Nephron progenitor cell (in vitro differentiated cells): Measurements from ENCODE around the gene ST7.

Experiments used
- DNase-seq: peaks from one replicate; pipeline ENCODE4 v3.0.0; 2021
- H3K27ac Mint-ChIP-seq: 2 replicates; pipeline ENCODE4 v1.8.0; 2021; ENCODE audit warnings: mild to moderate bottlenecking, moderate library complexity, mixed read lengths
- H3K27me3 Mint-ChIP-seq: 2 replicates; pipeline ENCODE4 v1.8.0; 2021; ENCODE audit warnings: mild to moderate bottlenecking, low read depth, mixed read lengths; ENCODE audit not compliant: poor library complexity
- H3K36me3 Mint-ChIP-seq: 2 replicates; pipeline ENCODE4 v1.8.0; 2021; ENCODE audit warnings: low read depth, mixed read lengths
- H3K4me1 Mint-ChIP-seq: 2 replicates; pipeline ENCODE4 v1.8.0; 2021; ENCODE audit warnings: mixed read lengths
- H3K4me3 Mint-ChIP-seq: 2 replicates; pipeline ENCODE4 v1.8.0; 2021; ENCODE audit warnings: mild to moderate bottlenecking, moderate library complexity, mixed read lengths
- H3K9me3 Mint-ChIP-seq: 2 replicates; pipeline ENCODE4 v1.8.0; 2021; ENCODE audit warnings: mild to moderate bottlenecking, moderate library complexity, mixed read lengths
- TF ChIP-seq, protein P1 (sequence below): fragments of 200-600 bp; sonication (generic); IDR thresholded peaks from 2 replicates; pipeline ENCODE4 v1.5.0; 2021; ENCODE audit warnings: antibody characterized with exemption

The ST7 gene

DNA sequence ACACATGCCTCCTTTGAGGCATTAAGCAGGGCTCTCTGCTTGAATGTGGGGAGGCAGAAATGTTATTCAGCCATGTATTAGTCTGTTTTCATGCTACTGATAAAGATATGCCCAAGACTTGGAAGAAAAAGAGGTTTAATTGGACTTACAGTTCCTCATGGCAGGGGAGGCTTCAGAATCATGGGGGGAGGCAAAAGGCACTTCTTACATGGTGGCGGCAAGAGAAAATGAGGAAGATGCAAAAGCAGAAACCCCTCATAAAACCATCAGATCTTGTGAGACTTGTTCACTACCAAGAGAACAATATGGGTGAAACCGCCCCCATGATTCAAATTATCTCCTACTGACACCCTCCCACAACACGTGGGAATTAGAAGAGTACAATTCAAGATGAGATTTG, 37.9 kb downstream of the ST7 start:
- no peak for DNase-seq
- H3K4me3 Mint-ChIP-seq, result no peak overlapping the region
- no peaks in the 10 kb centered on the region for H3K4me1 Mint-ChIP-seq
- H3K9me3 Mint-ChIP-seq, result peaks cover 24% of the 10 kb centered on the region
- H3K27ac Mint-ChIP-seq, result no peak overlapping the region
- TF ChIP-seq, protein P1, sequence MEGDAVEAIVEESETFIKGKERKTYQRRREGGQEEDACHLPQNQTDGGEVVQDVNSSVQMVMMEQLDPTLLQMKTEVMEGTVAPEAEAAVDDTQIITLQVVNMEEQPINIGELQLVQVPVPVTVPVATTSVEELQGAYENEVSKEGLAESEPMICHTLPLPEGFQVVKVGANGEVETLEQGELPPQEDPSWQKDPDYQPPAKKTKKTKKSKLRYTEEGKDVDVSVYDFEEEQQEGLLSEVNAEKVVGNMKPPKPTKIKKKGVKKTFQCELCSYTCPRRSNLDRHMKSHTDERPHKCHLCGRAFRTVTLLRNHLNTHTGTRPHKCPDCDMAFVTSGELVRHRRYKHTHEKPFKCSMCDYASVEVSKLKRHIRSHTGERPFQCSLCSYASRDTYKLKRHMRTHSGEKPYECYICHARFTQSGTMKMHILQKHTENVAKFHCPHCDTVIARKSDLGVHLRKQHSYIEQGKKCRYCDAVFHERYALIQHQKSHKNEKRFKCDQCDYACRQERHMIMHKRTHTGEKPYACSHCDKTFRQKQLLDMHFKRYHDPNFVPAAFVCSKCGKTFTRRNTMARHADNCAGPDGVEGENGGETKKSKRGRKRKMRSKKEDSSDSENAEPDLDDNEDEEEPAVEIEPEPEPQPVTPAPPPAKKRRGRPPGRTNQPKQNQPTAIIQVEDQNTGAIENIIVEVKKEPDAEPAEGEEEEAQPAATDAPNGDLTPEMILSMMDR, result no peak
- H3K27me3 Mint-ChIP-seq, result peaks cover 5% of the 10 kb centered on the region
- H3K36me3 Mint-ChIP-seq, result peaks cover 27% of the 10 kb centered on the region

- TF ChIP-seq, protein P1, result no peak
- Mint-ChIP-seq H3K27ac (no peak overlapping the region), H3K4me3 (no peak overlapping the region), H3K9me3 (peaks cover 33% of the 10 kb centered on the region), H3K4me1 (no peaks in the 10 kb centered on the region), H3K36me3 (peaks cover 31% of the 10 kb centered on the region), H3K27me3 (peaks cover 5% of the 10 kb centered on the region)
- DNase-seq, result no peak
Measured at GRCh38 chr7:116994611-116995010, 41.3 kb downstream of the ST7 start.

GRCh38 chr7:116997972-116998371, 44.7 kb downstream of the ST7 start:
- no peak overlapping the region for H3K4me3 Mint-ChIP-seq
- no peak for DNase-seq
- H3K9me3 Mint-ChIP-seq, result peaks cover 12% of the 10 kb centered on the region
- peaks cover 7% of the 10 kb centered on the region for H3K36me3 Mint-ChIP-seq
- peaks cover 10% of the 10 kb centered on the region for H3K4me1 Mint-ChIP-seq
- H3K27ac Mint-ChIP-seq, result no peak overlapping the region
- TF ChIP-seq, protein P1, result no peak
- H3K27me3 Mint-ChIP-seq, result peaks cover 7% of the 10 kb centered on the region

GRCh38 chr7:116998567-116999175, 45.4 kb downstream of the ST7 start:
- TF ChIP-seq, protein P1, result no peak
- DNase-seq, result no peak
- Mint-ChIP-seq H3K27ac (no peak overlapping the region), H3K4me1 (peaks cover 10% of the 10 kb centered on the region), H3K36me3 (peaks cover 4% of the 10 kb centered on the region), H3K9me3 (peaks cover 8% of the 10 kb centered on the region), H3K27me3 (peaks cover 7% of the 10 kb centered on the region), H3K4me3 (no peak overlapping the region)

DNA sequence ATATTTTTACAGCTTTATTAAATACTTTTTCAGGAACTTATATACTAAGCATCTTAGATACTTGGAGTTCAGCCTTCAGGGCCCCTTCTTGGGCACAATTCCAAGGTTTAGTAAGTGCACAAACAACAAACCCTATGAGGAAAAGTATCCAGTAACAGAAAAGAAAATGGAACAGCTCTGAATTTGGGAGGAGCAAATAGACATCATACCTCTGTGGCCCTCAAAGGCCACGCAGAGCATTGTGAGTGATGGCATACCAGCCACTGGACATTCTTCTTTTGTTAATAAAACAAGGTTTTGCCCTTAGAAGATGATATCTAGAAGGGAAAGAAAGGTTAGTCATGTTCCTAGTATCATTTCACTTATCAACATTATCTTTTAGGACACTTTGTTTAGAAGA, 46.0 kb downstream of the ST7 start:
- peaks cover 8% of the 10 kb centered on the region for H3K9me3 Mint-ChIP-seq
- H3K27me3 Mint-ChIP-seq, result peaks cover 7% of the 10 kb centered on the region
- peaks cover 10% of the 10 kb centered on the region for H3K4me1 Mint-ChIP-seq
- TF ChIP-seq, protein P1, result no peak
- H3K27ac Mint-ChIP-seq, result no peak overlapping the region
- H3K36me3 Mint-ChIP-seq, result peaks cover 4% of the 10 kb centered on the region
- no peak for DNase-seq
- H3K4me3 Mint-ChIP-seq, result no peak overlapping the region

GRCh38 chr7:117001283-117001682, 48.0 kb downstream of the ST7 start:
- no peak for DNase-seq
- peaks cover 10% of the 10 kb centered on the region for H3K4me1 Mint-ChIP-seq
- peaks cover 8% of the 10 kb centered on the region for H3K9me3 Mint-ChIP-seq
- TF ChIP-seq, protein P1, result no peak
- H3K4me3 Mint-ChIP-seq, result no peak overlapping the region
- peaks cover 4% of the 10 kb centered on the region for H3K36me3 Mint-ChIP-seq
- H3K27me3 Mint-ChIP-seq, result peaks cover 3% of the 10 kb centered on the region
- peak overlapping the region; percentile 8 for H3K27ac Mint-ChIP-seq
